Measurements from ENCODE around the gene USP1. TPM values are rescaled to one million over a fixed set of nuclear protein-coding genes. Genes with fewer than 3 reads are reported as not detected.

Gene USP1
- total RNA-seq, 2 experiments from 2014 or later = 26.2 to 28.3 TPM

DNA sequence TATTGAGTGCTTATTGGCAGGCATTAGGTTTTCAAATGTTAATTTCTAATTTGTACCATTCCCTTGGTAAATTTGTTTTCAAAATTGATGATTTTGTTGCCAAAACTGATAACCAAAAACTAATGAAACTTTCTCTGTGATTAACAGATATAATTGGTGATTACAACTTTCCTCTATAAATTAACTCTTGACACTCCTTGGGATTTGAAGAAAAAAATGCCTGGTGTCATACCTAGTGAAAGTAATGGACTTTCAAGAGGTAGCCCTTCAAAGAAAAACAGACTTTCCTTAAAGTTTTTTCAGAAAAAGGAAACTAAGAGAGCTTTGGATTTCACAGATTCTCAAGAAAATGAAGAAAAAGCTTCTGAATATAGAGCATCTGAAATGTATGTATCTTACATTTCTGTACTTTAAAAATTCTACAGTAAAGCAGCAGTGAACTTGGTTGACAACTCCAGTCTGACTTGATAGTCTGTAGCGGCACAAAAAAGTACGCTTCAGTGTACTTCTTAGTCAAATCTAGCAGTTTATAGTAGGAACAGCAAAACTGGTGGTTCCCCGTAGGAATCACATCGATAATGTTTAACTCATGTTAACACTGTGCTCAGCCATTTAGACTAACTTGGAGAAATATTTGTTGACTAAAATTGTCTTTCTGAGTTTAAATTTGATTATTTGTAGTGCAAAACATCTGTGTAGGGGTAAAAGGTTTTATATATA, 3.0 kb downstream of the USP1 start:
- no peaks in the 10 kb centered on the region for H3K9me3 ChIP-seq (ENCODE audit: control insufficient read depth in 1 of 2, insufficient read depth in 1 of 2, low read length in 2 of 2)
- no peaks in the 10 kb centered on the region for H3K27me3 ChIP-seq (ENCODE audit: control insufficient read depth in 1 of 2, insufficient read depth in 2 of 2, low read length in 2 of 2)
- peaks cover 34% of the 10 kb centered on the region for H3K36me3 ChIP-seq (ENCODE audit: insufficient read depth, low read length)
- DNase-seq = peak in 1 of 14 experiments; percentile 26
- ChIA-PET CTCF (no interaction called here), POLR2A (interaction anchor here (0.7 kb wide), 1 partner anchor 11 kb away, joined by 3 read pairs; no protein-coding TSS in a partner anchor)
- TF ChIP-seq, protein P1, sequence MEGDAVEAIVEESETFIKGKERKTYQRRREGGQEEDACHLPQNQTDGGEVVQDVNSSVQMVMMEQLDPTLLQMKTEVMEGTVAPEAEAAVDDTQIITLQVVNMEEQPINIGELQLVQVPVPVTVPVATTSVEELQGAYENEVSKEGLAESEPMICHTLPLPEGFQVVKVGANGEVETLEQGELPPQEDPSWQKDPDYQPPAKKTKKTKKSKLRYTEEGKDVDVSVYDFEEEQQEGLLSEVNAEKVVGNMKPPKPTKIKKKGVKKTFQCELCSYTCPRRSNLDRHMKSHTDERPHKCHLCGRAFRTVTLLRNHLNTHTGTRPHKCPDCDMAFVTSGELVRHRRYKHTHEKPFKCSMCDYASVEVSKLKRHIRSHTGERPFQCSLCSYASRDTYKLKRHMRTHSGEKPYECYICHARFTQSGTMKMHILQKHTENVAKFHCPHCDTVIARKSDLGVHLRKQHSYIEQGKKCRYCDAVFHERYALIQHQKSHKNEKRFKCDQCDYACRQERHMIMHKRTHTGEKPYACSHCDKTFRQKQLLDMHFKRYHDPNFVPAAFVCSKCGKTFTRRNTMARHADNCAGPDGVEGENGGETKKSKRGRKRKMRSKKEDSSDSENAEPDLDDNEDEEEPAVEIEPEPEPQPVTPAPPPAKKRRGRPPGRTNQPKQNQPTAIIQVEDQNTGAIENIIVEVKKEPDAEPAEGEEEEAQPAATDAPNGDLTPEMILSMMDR (IDR thresholded peaks at IDR 0.05) = no peak
- Mint-ChIP-seq H3K4me1 (ENCODE audit: low read depth) (peaks cover 58% of the 10 kb centered on the region), H3K27me3 (no peaks in the 10 kb centered on the region), H3K9me3 (no peaks in the 10 kb centered on the region), H3K36me3 (ENCODE audit: low read depth) (peaks cover 71% of the 10 kb centered on the region), H3K27ac (peak overlapping the region; percentile 99), H3K4me3 (peak overlapping the region; percentile 97)
- H3K4me1 ChIP-seq (ENCODE audit: insufficient read depth, low read length) = peaks cover 20% of the 10 kb centered on the region
- intact Hi-C loops (cut with DNase I, micrococcal nuclease) = loop anchor here (2.0 to 10.0 kb wide), 8 partner anchors 168 to 1363 kb away; partner anchors contain the start of genes ALG6 (in 1 of the 2), DOCK7 (in 1 of the 2), EFCAB7 (in 1 of the 2) and ITGB3BP (in 1 of the 2)
- H3K4me3 ChIP-seq (ENCODE audit: low read length) = peak overlapping the region; percentile 93
- H3K27ac ChIP-seq (ENCODE audit: low read depth in 1 of 2, low read length in 2 of 2) = no peak overlapping the region
- ATAC-seq (ENCODE audit: poor library complexity) = no peak

DNA sequence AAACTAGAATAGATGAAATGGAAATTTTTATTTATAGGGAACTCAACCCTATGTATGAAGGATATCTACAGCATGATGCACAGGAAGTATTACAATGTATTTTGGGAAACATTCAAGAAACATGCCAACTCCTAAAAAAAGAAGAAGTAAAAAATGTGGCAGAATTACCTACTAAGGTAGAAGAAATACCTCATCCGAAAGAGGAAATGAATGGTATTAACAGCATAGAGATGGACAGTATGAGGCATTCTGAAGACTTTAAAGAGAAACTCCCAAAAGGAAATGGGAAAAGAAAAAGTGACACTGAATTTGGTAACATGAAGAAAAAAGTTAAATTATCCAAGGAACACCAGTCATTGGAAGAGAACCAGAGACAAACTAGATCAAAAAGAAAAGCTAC, 7.9 kb downstream of the USP1 start:
- no peak overlapping the region for H3K4me3 Mint-ChIP-seq
- DNase-seq (no peak), ATAC-seq (ENCODE audit: poor library complexity) (no peak)
- H3K27me3 Mint-ChIP-seq = no peaks in the 10 kb centered on the region
- H3K4me1 ChIP-seq (ENCODE audit: insufficient read depth, low read length) = peaks cover 5% of the 10 kb centered on the region
- H3K4me3 ChIP-seq (ENCODE audit: low read length) = no peak overlapping the region
- H3K27ac Mint-ChIP-seq = no peak overlapping the region
- intact Hi-C loops (cut with DNase I, micrococcal nuclease) = no loop called here
- ChIA-PET CTCF (no interaction called here), POLR2A (interaction anchor here (1.1 kb wide), 1 partner anchor 8 kb away, joined by 6 read pairs; the partner anchor contains the start of gene USP1)
- H3K9me3 Mint-ChIP-seq = no peaks in the 10 kb centered on the region
- TF ChIP-seq, protein P1 (IDR thresholded peaks at IDR 0.05) = no peak
- H3K27ac ChIP-seq (ENCODE audit: low read depth in 1 of 2, low read length in 2 of 2) = no peak overlapping the region
- no peaks in the 10 kb centered on the region for H3K9me3 ChIP-seq (ENCODE audit: control insufficient read depth in 1 of 2, insufficient read depth in 1 of 2, low read length in 2 of 2)
- peaks cover 32% of the 10 kb centered on the region for H3K4me1 Mint-ChIP-seq (ENCODE audit: low read depth)
- no peaks in the 10 kb centered on the region for H3K27me3 ChIP-seq (ENCODE audit: control insufficient read depth in 1 of 2, insufficient read depth in 2 of 2, low read length in 2 of 2)
- H3K36me3 Mint-ChIP-seq (ENCODE audit: low read depth) = peaks cover 97% of the 10 kb centered on the region
- H3K36me3 ChIP-seq (ENCODE audit: insufficient read depth, low read length) = peaks cover 76% of the 10 kb centered on the region

DNA sequence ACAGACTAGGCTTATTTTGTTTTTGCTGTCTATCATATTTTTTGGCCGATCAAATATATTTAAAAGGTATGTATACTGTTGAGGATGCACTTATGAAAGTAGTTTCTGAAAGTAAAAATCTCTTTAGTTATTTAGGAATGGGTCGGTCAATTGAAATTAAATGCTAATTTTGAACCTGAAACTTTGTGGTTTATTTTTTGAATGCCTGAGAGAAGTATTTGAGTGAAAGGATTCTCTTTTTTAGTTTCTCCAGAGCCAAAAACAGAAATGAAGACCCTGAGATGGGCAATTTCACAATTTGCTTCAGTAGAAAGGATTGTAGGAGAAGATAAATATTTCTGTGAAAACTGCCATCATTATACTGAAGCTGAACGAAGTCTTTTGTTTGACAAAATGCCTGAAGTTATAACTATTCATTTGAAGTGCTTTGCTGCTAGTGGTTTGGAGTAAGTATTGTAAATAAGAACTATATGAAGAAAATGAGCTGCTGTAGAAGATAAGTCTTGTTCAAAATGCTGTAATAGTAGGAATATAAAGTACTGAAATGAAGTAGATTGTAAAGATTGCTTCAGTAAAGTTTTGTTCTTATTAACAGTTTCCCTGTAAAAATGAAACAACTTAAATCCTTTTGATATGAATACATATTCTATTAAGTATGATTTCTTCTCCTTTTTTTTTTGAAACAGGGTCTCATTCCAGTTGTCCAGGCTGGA, 11.5 kb downstream of the USP1 start:
- Mint-ChIP-seq H3K27me3 (no peaks in the 10 kb centered on the region), H3K4me3 (no peak overlapping the region), H3K4me1 (ENCODE audit: low read depth) (peaks cover 11% of the 10 kb centered on the region), H3K27ac (no peak overlapping the region), H3K36me3 (ENCODE audit: low read depth) (peaks cover 97% of the 10 kb centered on the region), H3K9me3 (no peaks in the 10 kb centered on the region)
- no peak overlapping the region for H3K27ac ChIP-seq (ENCODE audit: low read depth in 1 of 2, low read length in 2 of 2)
- H3K4me3 ChIP-seq (ENCODE audit: low read length) = no peak overlapping the region
- no peaks in the 10 kb centered on the region for H3K9me3 ChIP-seq (ENCODE audit: control insufficient read depth in 1 of 2, insufficient read depth in 1 of 2, low read length in 2 of 2)
- ChIA-PET POLR2A (no interaction called here), CTCF (no interaction called here)
- DNase-seq = no peak
- no peaks in the 10 kb centered on the region for H3K4me1 ChIP-seq (ENCODE audit: insufficient read depth, low read length)
- no peak for ATAC-seq (ENCODE audit: poor library complexity)
- H3K27me3 ChIP-seq (ENCODE audit: control insufficient read depth in 1 of 2, insufficient read depth in 2 of 2, low read length in 2 of 2) = no peaks in the 10 kb centered on the region
- peaks cover 79% of the 10 kb centered on the region for H3K36me3 ChIP-seq (ENCODE audit: insufficient read depth, low read length)
- TF ChIP-seq, protein P1 (IDR thresholded peaks at IDR 0.05) = no peak
- intact Hi-C loops (cut with DNase I, micrococcal nuclease) = no loop called here
